ENCODE data around the gene CPNE2.

DNA sequence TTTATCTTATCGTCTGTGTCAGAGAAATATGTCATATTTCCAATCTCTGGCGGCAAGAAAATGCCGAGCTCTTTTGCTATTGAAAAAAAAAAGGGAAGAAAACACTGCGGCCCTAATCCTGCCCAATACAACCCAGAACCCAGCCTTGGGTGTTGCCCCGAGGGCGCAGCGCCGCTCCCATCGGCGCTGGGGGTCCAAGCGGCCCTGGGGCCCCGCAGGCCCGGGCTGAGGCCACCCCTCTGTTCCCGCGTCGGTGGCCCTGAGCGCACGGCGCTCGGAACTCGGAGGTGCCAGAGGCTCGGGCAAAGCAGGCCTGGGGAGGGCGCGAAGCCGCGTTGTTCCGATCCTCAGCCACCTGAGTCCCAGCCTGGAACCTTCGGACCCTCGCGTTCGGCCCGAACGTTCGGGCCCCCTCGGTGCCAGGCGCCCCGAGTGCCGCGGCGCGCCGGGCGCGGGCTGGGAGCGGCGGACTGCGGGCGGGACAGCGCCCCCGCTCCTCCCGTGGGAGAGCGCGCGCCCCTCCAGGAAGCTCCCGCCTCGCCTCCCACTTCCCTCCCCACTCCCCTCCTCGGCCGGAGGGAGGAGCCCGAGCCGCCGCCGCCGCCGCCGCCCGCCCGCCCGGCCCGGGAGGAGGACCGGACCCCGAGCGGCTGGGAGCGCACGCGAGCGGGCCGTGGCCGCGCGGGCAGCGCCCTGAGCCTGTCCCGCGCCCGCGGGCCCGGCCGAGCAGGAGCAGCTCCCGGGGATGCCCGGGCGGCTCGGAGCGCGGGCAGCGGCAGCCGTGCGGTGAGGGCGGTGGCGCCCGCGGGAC is at the start of gene CPNE2:
- TF ChIP-seq, protein P1, sequence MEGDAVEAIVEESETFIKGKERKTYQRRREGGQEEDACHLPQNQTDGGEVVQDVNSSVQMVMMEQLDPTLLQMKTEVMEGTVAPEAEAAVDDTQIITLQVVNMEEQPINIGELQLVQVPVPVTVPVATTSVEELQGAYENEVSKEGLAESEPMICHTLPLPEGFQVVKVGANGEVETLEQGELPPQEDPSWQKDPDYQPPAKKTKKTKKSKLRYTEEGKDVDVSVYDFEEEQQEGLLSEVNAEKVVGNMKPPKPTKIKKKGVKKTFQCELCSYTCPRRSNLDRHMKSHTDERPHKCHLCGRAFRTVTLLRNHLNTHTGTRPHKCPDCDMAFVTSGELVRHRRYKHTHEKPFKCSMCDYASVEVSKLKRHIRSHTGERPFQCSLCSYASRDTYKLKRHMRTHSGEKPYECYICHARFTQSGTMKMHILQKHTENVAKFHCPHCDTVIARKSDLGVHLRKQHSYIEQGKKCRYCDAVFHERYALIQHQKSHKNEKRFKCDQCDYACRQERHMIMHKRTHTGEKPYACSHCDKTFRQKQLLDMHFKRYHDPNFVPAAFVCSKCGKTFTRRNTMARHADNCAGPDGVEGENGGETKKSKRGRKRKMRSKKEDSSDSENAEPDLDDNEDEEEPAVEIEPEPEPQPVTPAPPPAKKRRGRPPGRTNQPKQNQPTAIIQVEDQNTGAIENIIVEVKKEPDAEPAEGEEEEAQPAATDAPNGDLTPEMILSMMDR (IDR thresholded peaks at IDR 0.05), result no peak
- TF ChIP-seq POLR2A (IDR thresholded peaks at IDR 0.05), result no peak

Measured in lower leg skin (tissue), 3 donors.